Neural progenitor cell (in vitro differentiated cells): ENCODE results near the gene CBFA2T2. TPM values are rescaled to one million over a fixed set of nuclear protein-coding genes. Genes with fewer than 3 reads are reported as not detected.

Source experiments
- DNase-seq: peaks from one replicate; pipeline ENCODE4 v3.0.0-alpha.2; 2016; ENCODE audit warnings: low spot score
- H2AFZ ChIP-seq: fragments of 200-600 bp; sonication (generic); replicated peaks from 2 replicates; pipeline ENCODE4 v1.6.1; 2016; ENCODE audit warnings: antibody characterized with exemption
- H3F3A ChIP-seq: fragments of 200-600 bp; sonication (generic); 2 replicates; pipeline ENCODE4 v1.6.1; 2016; ENCODE audit warnings: antibody characterized with exemption, low read depth
- H3K27ac ChIP-seq: fragments of 200-600 bp; sonication (generic); 2 replicates; pipeline ENCODE4 v1.5.1; 2016; ENCODE audit warnings: mild to moderate bottlenecking
- H3K27me3 ChIP-seq: fragments of 200-600 bp; sonication (generic); 2 replicates; pipeline ENCODE4 v1.6.1; 2016; ENCODE audit warnings: mild to moderate bottlenecking, moderate library complexity
- H3K36me3 ChIP-seq: fragments of 200-600 bp; sonication (generic); 2 replicates; pipeline ENCODE4 v1.5.1; 2016
- H3K4me1 ChIP-seq: fragments of 200-600 bp; sonication (generic); 2 replicates; pipeline ENCODE4 v1.6.1; 2016; ENCODE audit warnings: mixed run types
- H3K4me2 ChIP-seq: fragments of 200-600 bp; sonication (generic); 2 replicates; pipeline ENCODE4 v1.6.1; 2016
- H3K4me3 ChIP-seq: fragments of 200-600 bp; sonication (generic); 2 replicates; pipeline ENCODE4 v1.5.1; 2016
- H3K79me2 ChIP-seq: fragments of 200-600 bp; sonication (generic); 2 replicates; pipeline ENCODE4 v1.6.1; 2016; ENCODE audit warnings: low read depth
- H3K9ac ChIP-seq: fragments of 200-600 bp; sonication (generic); 2 replicates; pipeline ENCODE4 v1.6.1; 2016
- H3K9me3 ChIP-seq: fragments of 200-600 bp; sonication (generic); 2 replicates; pipeline ENCODE4 v1.5.1; 2016; ENCODE audit warnings: low read depth
- H4K20me1 ChIP-seq: fragments of 200-600 bp; sonication (generic); 2 replicates; pipeline ENCODE4 v1.6.1; 2016; ENCODE audit warnings: low read depth
- H3K27ac Mint-ChIP-seq: 3 replicates; pipeline ENCODE4 v1.8.0; 2021; ENCODE audit warnings: mixed read lengths
- H3K27me3 Mint-ChIP-seq: 2 replicates; pipeline ENCODE4 v1.8.0; 2022; ENCODE audit warnings: low read depth, mild to moderate bottlenecking, inconsistent platforms, moderate library complexity, mixed read lengths; ENCODE audit not compliant: insufficient read depth
- H3K36me3 Mint-ChIP-seq: 3 replicates; pipeline ENCODE4 v1.8.0; 2021; ENCODE audit warnings: mixed read lengths
- H3K4me1 Mint-ChIP-seq: 3 replicates; pipeline ENCODE4 v1.8.0; 2021; ENCODE audit warnings: mixed read lengths
- H3K4me3 Mint-ChIP-seq: 3 replicates; pipeline ENCODE4 v1.8.0; 2021; ENCODE audit warnings: mild to moderate bottlenecking, moderate library complexity, mixed read lengths
- H3K9me3 Mint-ChIP-seq: 3 replicates; pipeline ENCODE4 v1.8.0; 2020; ENCODE audit warnings: mixed read lengths
- CTCF ChIP-seq: fragments of 200-600 bp; sonication (generic); IDR thresholded peaks from 2 replicates; pipeline ENCODE4 v1.5.1; 2017; ENCODE audit warnings: antibody characterized with exemption, mild to moderate bottlenecking
- EZH2 ChIP-seq: fragments of 200-600 bp; sonication (generic); IDR thresholded peaks from 2 replicates; pipeline ENCODE4 v1.6.1; 2017; ENCODE audit warnings: antibody characterized with exemption, mild to moderate bottlenecking, moderate library complexity
- EZH2phosphoT487 ChIP-seq: fragments of 200-600 bp; sonication (generic); IDR thresholded peaks from 2 replicates; pipeline ENCODE4 v1.6.1; 2017; ENCODE audit warnings: antibody characterized with exemption
- total RNA-seq: library from RNA; depleted of rRNA; stranded (reverse); fragments of >200 nt; gene quantifications from 2 replicates; pipeline ENCODE4 v1.2.3, GENCODE V29; 2015; ENCODE audit warnings: low replicate concordance

The CBFA2T2 gene
- total RNA-seq, 1 donor from 2014 or later, result 11.9 TPM

- Histone ChIP-seq H3K27me3 (no peaks in the 10 kb centered on the region), H3K4me3 (no peak overlapping the region), H2AFZ (no peak overlapping the region), H3K4me2 (no peak overlapping the region), H4K20me1 (peaks cover 17% of the 10 kb centered on the region), H3K9me3 (no peaks in the 10 kb centered on the region), H3K27ac (no peak overlapping the region), H3K4me1 (peaks cover 31% of the 10 kb centered on the region), H3F3A (peaks cover 31% of the 10 kb centered on the region), H3K36me3 (no peaks in the 10 kb centered on the region), H3K79me2 (peaks cover 17% of the 10 kb centered on the region), H3K9ac (no peak overlapping the region)
- Mint-ChIP-seq H3K4me3 (no peak overlapping the region), H3K36me3 (no peaks in the 10 kb centered on the region), H3K27me3 (peaks cover 6% of the 10 kb centered on the region), H3K9me3 (no peaks in the 10 kb centered on the region), H3K4me1 (peaks cover 35% of the 10 kb centered on the region), H3K27ac (no peak overlapping the region)
- TF ChIP-seq EZH2phosphoT487 (no peak), EZH2 (no peak), CTCF (no peak)
- DNase-seq, result no peak
Observed at GRCh38 chr20:33688938-33689424, 199.1 kb downstream of the CBFA2T2 start.

GRCh38 chr20:33689493-33689892 lies 199.6 kb downstream of the CBFA2T2 start:
- H3K27ac Mint-ChIP-seq, result no peak overlapping the region
- H3K4me3 ChIP-seq, result no peak overlapping the region

GRCh38 chr20:33689973-33690372 lies 200.1 kb downstream of the CBFA2T2 start:
- Mint-ChIP-seq H3K36me3 (no peaks in the 10 kb centered on the region), H3K27me3 (peaks cover 6% of the 10 kb centered on the region), H3K27ac (peak overlapping the region; percentile 82), H3K9me3 (no peaks in the 10 kb centered on the region), H3K4me1 (peaks cover 37% of the 10 kb centered on the region), H3K4me3 (no peak overlapping the region)
- Histone ChIP-seq H3K9me3 (no peaks in the 10 kb centered on the region), H3K4me1 (peaks cover 29% of the 10 kb centered on the region), H3K4me3 (no peak overlapping the region), H3K9ac (no peak overlapping the region), H3K79me2 (peaks cover 7% of the 10 kb centered on the region), H3K27ac (no peak overlapping the region), H4K20me1 (peaks cover 7% of the 10 kb centered on the region), H3K27me3 (no peaks in the 10 kb centered on the region), H3K4me2 (no peak overlapping the region), H3F3A (peaks cover 35% of the 10 kb centered on the region), H3K36me3 (no peaks in the 10 kb centered on the region), H2AFZ (no peak overlapping the region)
- TF ChIP-seq CTCF, result no peak
- no peak for DNase-seq

More at GRCh38 chr20:33689493-33689892, 199.6 kb downstream of the CBFA2T2 start:
- TF ChIP-seq EZH2phosphoT487 (no peak), EZH2 (no peak), CTCF (no peak)
- DNase-seq, result no peak
- peaks cover 12% of the 10 kb centered on the region for H4K20me1 ChIP-seq
- Mint-ChIP-seq H3K9me3 (no peaks in the 10 kb centered on the region), H3K4me3 (no peak overlapping the region), H3K36me3 (no peaks in the 10 kb centered on the region), H3K4me1 (peaks cover 38% of the 10 kb centered on the region), H3K27me3 (peaks cover 6% of the 10 kb centered on the region)
- H3F3A ChIP-seq, result peaks cover 36% of the 10 kb centered on the region
- peaks cover 31% of the 10 kb centered on the region for H3K4me1 ChIP-seq
- H3K4me2 ChIP-seq, result no peak overlapping the region
- H3K36me3 ChIP-seq, result no peaks in the 10 kb centered on the region
- no peak overlapping the region for H2AFZ ChIP-seq
- H3K9me3 ChIP-seq, result no peaks in the 10 kb centered on the region
- no peaks in the 10 kb centered on the region for H3K27me3 ChIP-seq
- no peak overlapping the region for H3K27ac ChIP-seq
- H3K9ac ChIP-seq, result no peak overlapping the region
- H3K79me2 ChIP-seq, result peaks cover 12% of the 10 kb centered on the region
